Small intestine (tissue), 7 donors: ENCODE data around the gene CAMSAP2. TPM values are rescaled to one million over a fixed set of nuclear protein-coding genes. Genes with fewer than 3 reads are reported as not detected.

Experiments used
- DNase-seq, 2 donors: peaks; one replicate each; pipeline versions ENCODE4 v3.0.0 to v3.0.0-alpha.2; 2013
- FAIRE-seq: peaks from 2 replicates; lab custom pipeline; 2012; peaks lifted over from hg19 to GRCh38; lab: Jason Lieb, UNC
- H3K27ac ChIP-seq, 3 donors: one replicate each; pipeline ENCODE4 v1.5.1; 2013; ENCODE audit warnings: low read length in 2 of 3, mild to moderate bottlenecking in 2 of 3, control low read depth in 1 of 3, inconsistent platforms in 1 of 3, low read depth in 1 of 3, moderate library complexity in 1 of 3
- H3K27me3 ChIP-seq, 3 donors: one replicate each; pipeline ENCODE4 v1.6.1; 2013; ENCODE audit warnings: low read length in 3 of 3, inconsistent platforms in 1 of 3; ENCODE audit not compliant: control insufficient read depth in 3 of 3, insufficient read depth in 3 of 3
- H3K36me3 ChIP-seq, 3 donors: one replicate each; pipeline ENCODE4 v1.6.1; 2013; ENCODE audit warnings: low read length in 3 of 3, inconsistent platforms in 1 of 3, low read depth in 1 of 3, mild to moderate bottlenecking in 1 of 3, moderate library complexity in 1 of 3; ENCODE audit not compliant: control insufficient read depth in 3 of 3, insufficient read depth in 2 of 3
- H3K4me1 ChIP-seq, 3 donors: one replicate each; pipeline ENCODE4 v1.6.1; 2013; ENCODE audit warnings: low read length in 2 of 3, inconsistent platforms in 1 of 3, low read depth in 1 of 3, mild to moderate bottlenecking in 1 of 3, moderate library complexity in 1 of 3; ENCODE audit not compliant: control insufficient read depth in 3 of 3, insufficient read depth in 2 of 3
- H3K4me3 ChIP-seq, 3 donors: one replicate each; pipeline ENCODE4 v1.5.1; 2013; ENCODE audit warnings: low read length in 3 of 3, control low read depth in 1 of 3, inconsistent platforms in 1 of 3, low read depth in 1 of 3, mild to moderate bottlenecking in 1 of 3, moderate library complexity in 1 of 3
- H3K9me3 ChIP-seq, 2 donors: one replicate each; pipeline ENCODE4 v1.6.1; 2013; ENCODE audit warnings: low read depth in 1 of 2, low read length in 1 of 2; ENCODE audit not compliant: control insufficient read depth in 2 of 2, insufficient read depth in 1 of 2
- WGBS, 3 donors: extraction: QIAGEN DNeasy Blood & Tissue Kit; methylation state at CpG; one replicate each; pipeline ENCODE4 v1.1.7; 2013; 5-methylcytosine and 5-hydroxymethylcytosine counted together
- polyA plus RNA-seq, 4 donors: library from polyadenylated mRNA; stranded (reverse) in 3 of 4; unstranded in 1 of 4; fragments of 200-250 nt in 3 of 4; fragments of 120-200 nt in 1 of 4; gene quantifications; one replicate each; pipeline versions ENCODE4 v1.2.1 to v1.2.3, GENCODE V29; 2013
- donor health status: healthy with polysubstance abuse.
- donor health status: control.
- donor health status: control.
- donor health status: Bipolar disorder and iron deficiency.
- donor health status: healthy.

The CAMSAP2 gene
- polyA plus RNA-seq, 4 donors, result 2.0 to 10.8 (median 3.8) TPM

DNA sequence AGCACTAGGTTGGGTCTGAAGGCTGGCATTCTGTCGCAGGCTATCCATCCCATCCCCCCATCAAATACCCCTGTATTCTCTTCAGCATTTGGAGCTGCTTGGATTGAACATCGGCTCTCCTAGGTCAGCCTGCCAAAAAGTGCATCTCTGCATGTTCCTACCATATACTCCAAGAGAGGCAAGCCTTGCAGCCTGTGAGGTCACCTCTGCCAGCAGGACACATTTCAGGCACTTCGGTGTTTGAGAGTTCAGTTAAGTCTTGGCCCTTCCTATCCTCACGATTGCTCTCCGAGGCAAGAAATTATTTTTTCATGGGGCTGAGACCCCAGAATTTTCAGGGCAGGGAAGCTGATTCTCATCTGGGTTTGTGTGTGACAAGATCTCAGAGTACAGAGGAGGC, 136.7 kb downstream of the CAMSAP2 start:
- H3K27me3 ChIP-seq, result peaks cover 2 to 51% (median 22%) of the 10 kb centered on the region in 3 donors
- WGBS, 3 donors, result 86 to 91% (median 88%) methylated on average over 5 of the region's 5 CpGs
- DNase-seq, result no peak

DNA sequence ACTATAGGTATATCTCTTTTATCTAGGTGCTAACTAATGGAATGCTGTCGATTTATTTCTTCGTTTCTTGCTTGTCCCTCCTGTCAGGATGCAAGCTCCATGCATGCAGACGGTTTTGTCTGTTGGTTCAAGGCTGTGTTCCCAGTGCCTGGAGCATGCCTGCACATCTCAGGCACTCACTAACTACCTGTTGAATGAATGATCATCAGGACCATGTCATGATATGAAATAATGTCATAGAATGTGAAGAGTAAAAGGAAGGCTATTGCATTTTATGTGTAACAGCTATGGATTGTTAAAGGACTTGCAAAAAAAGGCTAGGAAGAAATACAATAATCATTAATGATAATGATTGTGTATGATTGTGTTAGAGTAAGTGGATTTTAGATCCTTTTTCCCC, 138.3 kb downstream of the CAMSAP2 start:
- H3K4me1 ChIP-seq, result peaks cover 0 to 4% (median 3%) of the 10 kb centered on the region in 3 donors

More for the DNA sequence above, 136.7 kb downstream of the CAMSAP2 start:
- no peaks in the 10 kb centered on the region for H3K36me3 ChIP-seq
- H3K9me3 ChIP-seq, result no peaks in the 10 kb centered on the region
- no peak for FAIRE-seq
- H3K4me1 ChIP-seq, result peaks cover 0 to 4% (median 3%) of the 10 kb centered on the region in 3 donors
- no peak overlapping the region for H3K27ac ChIP-seq
- no peak overlapping the region for H3K4me3 ChIP-seq

GRCh38 chr1:200877839-200878551, 139.3 kb downstream of the CAMSAP2 start:
- Histone ChIP-seq H3K9me3 (no peaks in the 10 kb centered on the region), H3K4me1 (peaks cover 0 to 3% (median 1%) of the 10 kb centered on the region in 3 donors), H3K36me3 (no peaks in the 10 kb centered on the region), H3K27me3 (peaks cover 2 to 27% (median 15%) of the 10 kb centered on the region in 3 donors), H3K4me3 (no peak overlapping the region), H3K27ac (no peak overlapping the region)
- FAIRE-seq (no peak), DNase-seq (no peak)
- 68 to 76% (median 72%) methylated on average over 6 of the region's 6 CpGs for WGBS, 3 donors

More for the DNA sequence above, 138.3 kb downstream of the CAMSAP2 start:
- DNase-seq (no peak), FAIRE-seq (no peak)
- H3K36me3 ChIP-seq, result no peaks in the 10 kb centered on the region
- H3K4me3 ChIP-seq, result no peak overlapping the region
- H3K9me3 ChIP-seq, result no peaks in the 10 kb centered on the region
- 74 to 78% (median 74%) methylated on average over 3 of the region's 3 CpGs for WGBS, 3 donors
- no peak overlapping the region for H3K27ac ChIP-seq
- peaks cover 2 to 37% (median 20%) of the 10 kb centered on the region in 3 donors for H3K27me3 ChIP-seq

- no peaks in the 10 kb centered on the region for H3K36me3 ChIP-seq
- H3K9me3 ChIP-seq, result no peaks in the 10 kb centered on the region
- FAIRE-seq (no peak), DNase-seq (no peak)
- WGBS, 3 donors, result 51 to 66% (median 63%) methylated on average over 3 of the region's 3 CpGs
- no peaks in the 10 kb centered on the region for H3K4me1 ChIP-seq
- no peak overlapping the region for H3K4me3 ChIP-seq
- H3K27me3 ChIP-seq, result peaks cover 0 to 8% (median 2%) of the 10 kb centered on the region in 3 donors
- H3K27ac ChIP-seq, result no peak overlapping the region
These were observed 141.5 kb downstream of the CAMSAP2 start for GRCh38 chr1:200880212-200880611.

DNA sequence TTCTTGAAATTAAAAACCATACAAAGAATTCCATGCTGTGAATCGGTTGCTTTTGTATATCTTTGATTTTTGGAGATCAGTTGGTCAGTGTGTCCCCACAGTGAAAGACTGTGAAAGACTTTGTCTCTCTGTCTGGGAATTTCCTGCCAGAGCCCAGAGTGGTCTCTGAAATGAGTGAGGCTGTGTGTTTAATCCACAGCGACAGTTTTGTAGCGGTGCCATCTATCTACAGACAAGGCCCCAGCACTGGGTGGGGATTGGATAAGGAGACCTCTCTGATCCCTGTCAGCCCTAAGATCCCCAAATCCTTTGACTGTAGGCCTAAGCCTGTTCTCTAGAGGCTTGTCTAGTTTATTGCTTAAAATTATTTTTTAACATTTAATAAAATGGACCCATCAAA, 144.4 kb downstream of the CAMSAP2 start:
- Histone ChIP-seq H3K4me1 (no peaks in the 10 kb centered on the region), H3K9me3 (no peaks in the 10 kb centered on the region), H3K4me3 (no peak overlapping the region), H3K27me3 (no peaks in the 10 kb centered on the region), H3K27ac (no peak overlapping the region), H3K36me3 (no peaks in the 10 kb centered on the region)
- DNase-seq (no peak), FAIRE-seq (no peak)
- 82 to 92% (median 88%) methylated on average over 3 of the region's 3 CpGs for whole genome bisulfite sequencing, 3 donors

GRCh38 chr1:200885623-200886402, 147.1 kb downstream of the CAMSAP2 start:
- Histone ChIP-seq H3K27me3 (no peaks in the 10 kb centered on the region), H3K9me3 (no peaks in the 10 kb centered on the region), H3K4me1 (peaks cover 0 to 9% (median 3%) of the 10 kb centered on the region in 3 donors), H3K27ac (no peak overlapping the region), H3K36me3 (no peaks in the 10 kb centered on the region), H3K4me3 (no peak overlapping the region)
- DNase-seq, result no peak
- FAIRE-seq, result no peak
- WGBS, 3 donors, result 86 to 95% (median 86%) methylated on average over 6 of the region's 6 CpGs

DNA sequence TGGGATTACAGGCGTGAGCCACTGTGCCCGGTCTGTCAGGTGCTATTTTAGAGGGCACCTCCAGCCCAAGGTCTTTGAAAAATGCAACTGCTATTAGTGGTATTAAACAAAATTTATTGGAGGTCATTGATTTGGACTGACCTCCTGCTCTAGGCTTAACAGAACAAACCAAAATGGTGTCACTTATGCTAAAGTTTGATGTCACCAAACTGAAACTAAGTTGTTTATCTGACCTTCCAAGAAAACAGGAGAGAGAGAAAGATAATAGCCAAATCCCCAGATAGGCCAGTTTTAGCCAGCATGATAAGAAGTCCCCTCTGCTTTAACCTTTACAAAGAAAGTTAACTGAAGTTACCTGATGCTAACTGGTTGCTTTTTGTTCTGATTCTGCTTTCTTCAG, 147.9 kb downstream of the CAMSAP2 start:
- Histone ChIP-seq H3K9me3 (no peaks in the 10 kb centered on the region), H3K4me3 (no peak overlapping the region), H3K27ac (no peak overlapping the region), H3K36me3 (no peaks in the 10 kb centered on the region), H3K4me1 (peaks cover 0 to 9% (median 3%) of the 10 kb centered on the region in 3 donors), H3K27me3 (no peaks in the 10 kb centered on the region)
- no peak for DNase-seq
- WGBS, 3 donors, result 90 to 94% (median 91%) methylated on average over 2 of the region's 2 CpGs
- FAIRE-seq, result no peak

- FAIRE-seq, result no peak
These were observed 148.3 kb downstream of the CAMSAP2 start for GRCh38 chr1:200887036-200887435.

More at GRCh38 chr1:200887036-200887435, 148.3 kb downstream of the CAMSAP2 start:
- Histone ChIP-seq H3K4me3 (no peak overlapping the region), H3K4me1 (peaks cover 0 to 9% (median 3%) of the 10 kb centered on the region in 3 donors), H3K36me3 (no peaks in the 10 kb centered on the region), H3K27ac (no peak overlapping the region), H3K9me3 (no peaks in the 10 kb centered on the region), H3K27me3 (no peaks in the 10 kb centered on the region)
- DNase-seq, result no peak
- WGBS, 3 donors, result 69 to 72% (median 72%) methylated on average over 11 of the region's 11 CpGs
